ENCODE measurements around the gene METTL8.
"Not testable (repeated sequence)": the region's sequence is repeated elsewhere in the genome, so short reads cannot be mapped to it uniquely, and the experiment has no call there.

DNA sequence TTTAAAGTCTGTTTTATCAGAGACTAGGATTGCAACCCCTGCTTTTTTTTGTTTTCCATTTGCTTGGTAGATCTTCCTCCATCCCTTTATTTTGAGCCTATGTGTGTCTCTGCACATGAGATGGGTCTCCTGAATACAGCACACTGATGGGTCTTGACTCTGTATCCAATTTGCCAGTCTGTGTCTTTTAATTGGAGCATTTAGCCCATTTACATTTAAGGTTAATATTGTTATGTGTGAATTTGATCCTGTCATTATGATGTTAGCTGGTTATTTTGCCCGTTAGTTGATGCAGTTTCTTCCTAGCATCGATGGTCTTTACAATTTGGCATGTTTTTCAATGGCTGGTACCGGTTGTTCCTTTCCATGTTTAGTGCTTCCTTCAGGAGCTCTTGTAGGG is 80.0 kb downstream of the METTL8 start:
- TF ChIP-seq, protein P1, sequence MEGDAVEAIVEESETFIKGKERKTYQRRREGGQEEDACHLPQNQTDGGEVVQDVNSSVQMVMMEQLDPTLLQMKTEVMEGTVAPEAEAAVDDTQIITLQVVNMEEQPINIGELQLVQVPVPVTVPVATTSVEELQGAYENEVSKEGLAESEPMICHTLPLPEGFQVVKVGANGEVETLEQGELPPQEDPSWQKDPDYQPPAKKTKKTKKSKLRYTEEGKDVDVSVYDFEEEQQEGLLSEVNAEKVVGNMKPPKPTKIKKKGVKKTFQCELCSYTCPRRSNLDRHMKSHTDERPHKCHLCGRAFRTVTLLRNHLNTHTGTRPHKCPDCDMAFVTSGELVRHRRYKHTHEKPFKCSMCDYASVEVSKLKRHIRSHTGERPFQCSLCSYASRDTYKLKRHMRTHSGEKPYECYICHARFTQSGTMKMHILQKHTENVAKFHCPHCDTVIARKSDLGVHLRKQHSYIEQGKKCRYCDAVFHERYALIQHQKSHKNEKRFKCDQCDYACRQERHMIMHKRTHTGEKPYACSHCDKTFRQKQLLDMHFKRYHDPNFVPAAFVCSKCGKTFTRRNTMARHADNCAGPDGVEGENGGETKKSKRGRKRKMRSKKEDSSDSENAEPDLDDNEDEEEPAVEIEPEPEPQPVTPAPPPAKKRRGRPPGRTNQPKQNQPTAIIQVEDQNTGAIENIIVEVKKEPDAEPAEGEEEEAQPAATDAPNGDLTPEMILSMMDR (IDR thresholded peaks at IDR 0.05) = not testable (repeated sequence)
- TF ChIP-seq POLR2AphosphoS5 (IDR thresholded peaks at IDR 0.05; ENCODE audit: low read depth, low read length); TCF7L2 (IDR thresholded peaks at IDR 0.05; ENCODE audit: low read depth, low read length); REST (IDR thresholded peaks at IDR 0.05; ENCODE audit: insufficient read depth in 1 of 2, low read depth in 2 of 2, low read length in 1 of 2): not testable (repeated sequence)
